ENCODE results near the gene SCN4A.

GRCh38 chr17:64003526-64004121 lies 30.9 kb upstream of the SCN4A start:
- no peak for TF ChIP-seq CTCF (IDR thresholded peaks at IDR 0.05; ENCODE audit: poor library complexity)
- TF ChIP-seq EZH2 (IDR thresholded peaks at IDR 0.05; ENCODE audit: borderline replicate concordance), result no peak
- TF ChIP-seq EZH2phosphoT487 (IDR thresholded peaks at IDR 0.05; ENCODE audit: low read depth, severe bottlenecking, unreplicated experiment), result no peak
